Activated naive CD8-positive, alpha-beta T cell treated with anti-CD3 and anti-CD28 coated beads, Interleukin-2, amount 50 U/mL, for 16 hours (primary cell): Measurements from ENCODE around the gene MXD1.
"Not testable (repeated sequence)": the region's sequence is repeated elsewhere in the genome, so short reads cannot be mapped to it uniquely, and the experiment has no call there.

Experiments
- DNase-seq: peaks from one replicate; pipeline ENCODE4 v3.0.0-alpha.2; 2020; ENCODE audit warnings: low read depth, low spot score

Gene MXD1

DNA sequence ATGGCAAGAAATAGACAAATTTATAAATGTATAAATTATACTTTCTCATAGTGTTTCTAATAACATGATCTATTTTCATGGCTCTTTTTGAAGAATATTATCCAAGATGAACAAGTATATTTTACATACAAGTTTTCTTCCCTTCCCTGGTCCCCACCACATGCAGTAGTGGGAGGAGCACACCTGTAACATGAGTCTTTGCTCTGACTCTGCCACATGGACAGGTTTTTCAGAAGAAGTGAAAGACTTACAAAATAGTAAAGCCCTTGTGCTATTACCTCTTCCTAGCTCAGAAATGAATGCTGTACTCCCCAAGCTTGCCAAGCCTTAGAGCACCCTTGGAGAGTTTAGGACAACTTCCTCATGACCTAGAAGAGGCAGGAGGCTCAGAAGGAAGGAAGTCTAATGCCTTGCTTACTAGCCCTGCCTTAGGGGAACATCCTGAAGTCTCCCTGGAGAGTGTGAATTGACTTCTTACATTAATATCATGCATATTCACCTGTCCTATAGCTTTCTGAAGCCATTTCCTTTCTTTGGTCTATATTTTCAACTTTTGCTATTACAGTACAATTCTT lies 18.4 kb downstream of the MXD1 start:
- no peak for DNase-seq

DNA sequence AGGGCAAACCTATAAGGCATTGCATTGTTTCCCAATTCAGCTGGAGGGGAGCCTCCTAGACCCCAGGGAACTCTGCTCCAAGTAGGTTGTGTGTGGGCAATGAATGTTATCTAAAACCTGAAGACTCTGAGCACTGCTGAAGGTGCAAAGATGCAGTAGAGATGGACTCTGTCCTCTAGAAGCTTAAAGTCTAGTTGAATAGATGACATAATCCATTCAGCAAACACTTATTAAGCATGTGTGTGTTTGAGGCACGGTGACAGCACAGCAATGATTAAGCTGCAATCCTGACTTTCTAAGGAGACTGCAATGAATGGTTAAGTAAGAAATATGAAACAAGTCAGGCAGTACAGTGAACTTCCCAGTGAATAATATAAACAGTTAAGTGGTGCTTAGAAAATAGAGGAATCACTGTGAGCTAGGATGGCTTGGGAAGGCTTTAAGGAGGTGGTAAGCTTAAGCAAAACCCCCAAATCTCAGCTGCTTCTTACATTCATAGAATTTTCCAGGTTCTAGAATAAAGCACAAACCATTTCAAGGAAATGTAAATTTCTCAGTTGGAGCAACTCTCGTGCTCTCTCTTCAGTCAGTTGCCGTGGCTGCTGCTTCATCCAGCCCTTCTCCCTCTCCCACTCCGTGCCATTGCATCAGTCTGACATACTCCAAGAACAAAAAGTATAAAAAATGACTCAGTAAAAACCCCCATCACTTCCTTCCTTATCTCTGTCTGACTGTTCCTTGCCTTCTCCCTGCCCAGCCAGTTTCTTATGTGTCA lies 19.1 kb downstream of the MXD1 start:
- no peak for DNase-seq

DNA sequence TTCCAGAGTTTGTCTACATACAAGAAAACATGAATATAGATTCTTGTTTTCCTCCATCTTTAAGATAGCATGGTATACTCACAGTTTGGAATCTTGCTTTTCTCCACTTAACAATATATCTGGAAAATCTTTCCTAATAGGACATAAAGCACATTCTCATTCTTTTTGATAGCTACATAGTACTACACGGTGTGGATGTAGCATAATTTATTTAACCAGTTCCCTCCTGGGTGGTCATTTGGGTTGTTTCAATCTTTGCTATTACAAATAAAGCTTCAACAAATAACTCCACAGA lies 19.7 kb downstream of the MXD1 start:
- DNase-seq: no peak

DNA sequence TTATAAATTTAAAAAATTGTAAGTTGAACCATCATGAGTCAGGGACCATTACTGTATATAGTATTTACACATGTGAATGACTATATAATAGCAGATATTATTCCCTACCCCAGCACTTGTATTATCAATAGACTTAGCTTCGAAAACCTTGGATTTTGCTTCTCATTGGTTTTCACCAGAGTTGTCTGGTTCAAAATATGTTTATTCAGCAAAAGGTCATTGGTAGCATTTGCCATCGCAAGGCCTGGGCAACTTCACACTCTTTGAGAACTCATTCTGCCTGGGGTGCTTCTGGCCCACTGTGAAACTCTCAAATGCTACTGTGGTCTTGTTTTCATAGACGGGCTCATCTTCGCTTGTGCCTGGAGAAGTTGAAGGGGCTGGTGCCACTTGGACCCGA lies 20.1 kb downstream of the MXD1 start:
- DNase-seq: no peak

DNA sequence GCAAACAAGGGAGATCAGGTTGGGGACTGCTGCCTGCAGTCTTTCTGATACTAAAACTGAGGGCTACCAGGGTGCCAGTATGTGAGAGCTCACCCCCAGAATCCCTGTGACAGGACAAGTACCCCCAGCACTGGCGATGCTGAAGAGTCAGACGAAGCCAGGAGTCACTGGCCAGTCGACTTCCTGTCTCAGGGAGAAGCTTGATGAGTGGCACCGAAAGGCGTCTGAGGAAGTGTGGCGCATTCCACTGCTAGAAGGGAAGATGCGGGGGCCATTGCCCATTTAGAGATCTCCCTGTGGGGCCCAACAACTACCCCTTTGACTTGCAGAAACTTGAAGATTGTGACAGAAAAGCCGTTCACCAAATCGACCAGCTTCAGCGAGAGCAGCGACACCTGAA lies 22.0 kb downstream of the MXD1 start:
- no peak for DNase-seq

DNA sequence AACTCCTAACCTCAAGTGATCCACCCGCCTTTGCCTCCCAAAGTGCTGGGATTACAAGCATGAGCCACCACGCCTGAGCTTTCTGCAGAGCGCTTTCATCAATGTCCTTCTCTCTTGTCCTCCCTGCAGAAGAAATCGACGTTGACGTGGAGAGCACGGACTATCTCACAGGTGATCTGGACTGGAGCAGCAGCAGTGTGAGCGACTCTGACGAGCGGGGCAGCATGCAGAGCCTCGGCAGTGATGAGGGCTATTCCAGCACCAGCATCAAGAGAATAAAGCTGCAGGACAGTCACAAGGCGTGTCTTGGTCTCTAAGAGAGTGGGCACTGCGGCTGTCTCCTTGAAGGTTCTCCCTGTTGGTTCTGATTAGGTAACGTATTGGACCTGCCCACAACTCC lies 23.1 kb downstream of the MXD1 start:
- no peak for DNase-seq

DNA sequence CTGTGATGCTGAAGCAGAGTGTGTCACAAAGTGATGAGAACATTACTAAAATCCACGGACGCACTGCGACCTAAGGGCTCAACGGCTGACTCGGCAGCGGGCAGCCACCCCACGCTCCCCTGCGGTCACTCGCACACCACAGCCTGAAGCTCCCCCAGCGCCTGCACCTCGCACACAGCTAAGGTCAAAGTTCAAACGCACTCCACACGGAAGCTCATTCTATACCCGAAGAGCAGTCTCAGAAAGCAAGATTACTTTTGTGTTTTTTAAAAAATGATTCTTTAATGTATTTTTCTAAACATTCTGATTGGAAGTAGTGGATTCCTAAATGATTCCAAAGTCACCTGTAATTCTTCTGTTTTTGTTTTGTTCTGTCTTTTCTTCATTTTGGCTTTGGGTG lies 24.8 kb downstream of the MXD1 start:
- no peak for DNase-seq

DNA sequence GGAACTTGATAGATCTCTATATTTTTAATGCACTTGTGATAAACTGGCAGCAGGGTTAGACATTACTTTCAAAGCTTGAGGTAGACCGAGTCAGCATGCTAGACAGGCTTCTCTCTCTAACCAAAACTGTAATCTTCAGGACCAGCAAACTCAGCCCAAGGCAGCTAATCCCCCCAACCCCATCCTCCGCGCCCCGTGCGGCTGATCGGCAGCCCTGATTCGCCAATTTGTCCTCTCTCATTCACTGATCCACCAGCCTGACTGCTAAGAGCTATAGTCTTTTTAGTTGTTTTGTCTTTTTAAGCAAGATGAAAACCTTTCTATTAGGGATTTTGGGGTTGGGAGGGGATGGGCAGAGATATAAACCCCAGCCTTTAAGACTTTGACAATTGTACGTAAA lies 25.8 kb downstream of the MXD1 start:
- DNase-seq: no peak

DNA sequence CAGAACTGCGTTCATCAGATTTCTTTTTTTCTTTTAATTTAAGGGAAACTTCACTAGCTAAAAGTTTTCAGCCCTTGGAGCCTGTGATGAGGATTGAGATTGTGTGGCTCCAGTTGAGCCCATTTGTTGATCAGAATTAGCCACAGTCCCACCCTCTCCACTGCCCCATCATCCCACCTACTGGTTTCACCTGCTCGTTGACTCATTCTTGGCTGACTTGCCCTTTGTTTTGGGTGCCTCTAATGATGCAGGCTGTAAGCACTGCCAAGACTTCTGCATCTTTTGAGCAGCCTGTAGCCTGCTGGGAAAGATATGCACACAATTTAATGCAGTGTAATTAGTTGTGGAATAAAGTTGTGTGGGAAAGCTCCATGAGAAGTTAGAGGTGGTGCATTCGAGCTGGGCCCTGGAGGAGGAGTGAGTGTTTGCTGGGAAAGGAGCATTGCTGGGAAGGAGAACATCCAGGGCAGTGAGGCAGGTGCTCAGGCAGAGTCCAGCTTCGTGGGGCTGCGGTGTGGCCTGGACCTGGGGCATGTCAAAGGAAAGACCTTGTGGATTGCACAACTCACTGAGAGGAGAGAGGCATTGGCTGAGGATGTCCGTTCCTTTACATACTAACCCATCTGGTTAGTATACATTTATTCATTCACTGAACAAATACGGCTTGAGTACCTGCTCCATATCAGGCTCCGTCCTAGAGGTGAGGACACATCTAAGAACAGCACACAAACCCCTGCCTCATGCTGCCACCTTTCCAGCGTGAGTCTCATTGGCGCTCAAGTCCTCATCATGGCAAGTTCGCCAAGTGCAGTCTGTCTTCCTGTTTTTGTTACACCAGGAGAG lies 28.3 kb downstream of the MXD1 start:
- DNase-seq: no peak

DNA sequence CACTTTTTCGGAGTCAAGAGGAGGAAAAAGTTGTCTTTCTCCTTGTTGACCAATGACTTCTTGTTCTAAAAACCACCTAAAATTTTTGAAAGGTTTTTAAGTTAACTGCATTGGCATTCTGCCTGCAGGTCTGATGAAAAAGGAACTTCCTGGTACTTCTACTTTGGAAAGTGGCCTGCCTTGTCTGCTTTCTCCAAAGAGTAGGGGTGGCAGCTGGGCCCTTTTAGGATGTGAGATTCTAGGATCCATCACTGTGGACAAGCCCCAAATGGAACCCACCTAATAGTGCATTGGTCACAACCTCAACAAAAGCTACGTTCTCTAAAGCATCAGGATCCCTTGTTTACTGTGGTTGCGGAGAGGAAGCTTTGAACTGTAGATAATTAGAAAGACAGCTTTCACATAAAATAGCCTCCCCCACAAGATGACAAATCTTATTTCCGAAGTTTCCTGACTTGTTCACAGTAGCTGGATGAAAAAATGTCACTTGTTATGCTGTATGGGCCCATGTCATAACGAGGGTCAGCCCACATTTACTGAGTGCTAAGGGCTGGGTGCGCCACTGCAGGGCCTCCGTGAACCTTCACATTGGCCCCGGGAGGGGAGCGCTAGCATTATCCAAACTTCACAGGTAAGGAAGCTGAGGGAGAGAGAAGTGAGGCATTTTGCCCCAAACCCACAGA lies 29.1 kb downstream of the MXD1 start:
- DNase-seq: no peak

DNA sequence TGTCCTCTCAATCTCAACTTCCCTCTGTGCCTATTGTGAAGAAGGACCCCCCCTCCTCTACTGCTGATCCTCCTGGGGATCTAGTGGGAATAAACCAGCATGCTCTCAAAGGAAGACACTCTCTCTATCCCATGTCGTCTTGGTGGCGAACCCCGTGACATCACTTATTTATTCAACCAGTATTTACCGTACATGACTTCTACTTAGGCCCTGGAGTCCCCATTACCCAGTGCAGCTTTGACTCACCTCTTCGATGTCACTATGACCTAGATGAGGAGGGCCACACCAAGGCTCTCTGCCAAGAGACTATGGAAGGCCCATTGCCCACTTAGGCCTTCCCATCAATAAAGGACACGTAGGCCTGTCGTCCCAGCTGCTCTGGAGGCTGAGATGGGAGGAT lies 29.8 kb downstream of the MXD1 start:
- DNase-seq: no peak

DNA sequence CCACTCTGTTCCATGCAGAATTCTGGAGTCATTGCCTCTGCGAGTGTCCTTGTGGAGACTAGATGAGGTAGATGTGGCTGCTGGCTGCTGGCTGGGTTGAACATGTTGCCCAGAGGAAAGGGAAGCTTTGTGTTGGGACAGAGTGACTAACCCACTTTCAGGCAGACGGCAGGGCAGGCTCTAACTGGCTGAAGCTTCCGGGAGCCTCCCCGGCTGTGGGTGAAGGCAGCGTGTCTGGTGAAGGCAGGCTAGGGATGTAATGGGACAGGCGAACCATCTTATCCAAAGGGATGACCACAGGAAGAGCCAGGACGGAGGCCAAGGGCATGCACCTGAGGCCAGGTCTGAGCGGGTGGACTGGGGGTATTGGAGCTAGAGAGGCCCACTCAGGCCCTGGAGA lies 30.5 kb downstream of the MXD1 start:
- DNase-seq: no peak

DNA sequence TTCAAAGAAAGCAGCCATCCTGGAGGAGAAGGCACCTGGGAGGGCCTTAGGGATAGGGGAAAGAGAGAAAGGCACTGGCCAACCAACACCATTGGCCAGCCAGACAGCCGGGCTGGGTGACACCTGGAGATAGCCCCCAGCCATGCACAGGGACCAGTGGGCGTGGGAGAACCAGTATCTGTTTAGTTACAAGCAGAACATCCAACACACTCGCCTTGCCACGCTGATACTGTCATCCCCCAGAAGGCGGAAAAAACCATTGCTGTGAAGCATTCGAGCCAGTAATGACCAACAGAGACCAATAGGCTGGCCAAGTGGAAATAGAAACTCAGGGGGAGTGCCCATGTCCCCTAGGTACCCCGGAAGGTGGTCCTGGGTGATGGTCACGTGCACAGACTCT lies 31.0 kb downstream of the MXD1 start:
- DNase-seq: no peak

DNA sequence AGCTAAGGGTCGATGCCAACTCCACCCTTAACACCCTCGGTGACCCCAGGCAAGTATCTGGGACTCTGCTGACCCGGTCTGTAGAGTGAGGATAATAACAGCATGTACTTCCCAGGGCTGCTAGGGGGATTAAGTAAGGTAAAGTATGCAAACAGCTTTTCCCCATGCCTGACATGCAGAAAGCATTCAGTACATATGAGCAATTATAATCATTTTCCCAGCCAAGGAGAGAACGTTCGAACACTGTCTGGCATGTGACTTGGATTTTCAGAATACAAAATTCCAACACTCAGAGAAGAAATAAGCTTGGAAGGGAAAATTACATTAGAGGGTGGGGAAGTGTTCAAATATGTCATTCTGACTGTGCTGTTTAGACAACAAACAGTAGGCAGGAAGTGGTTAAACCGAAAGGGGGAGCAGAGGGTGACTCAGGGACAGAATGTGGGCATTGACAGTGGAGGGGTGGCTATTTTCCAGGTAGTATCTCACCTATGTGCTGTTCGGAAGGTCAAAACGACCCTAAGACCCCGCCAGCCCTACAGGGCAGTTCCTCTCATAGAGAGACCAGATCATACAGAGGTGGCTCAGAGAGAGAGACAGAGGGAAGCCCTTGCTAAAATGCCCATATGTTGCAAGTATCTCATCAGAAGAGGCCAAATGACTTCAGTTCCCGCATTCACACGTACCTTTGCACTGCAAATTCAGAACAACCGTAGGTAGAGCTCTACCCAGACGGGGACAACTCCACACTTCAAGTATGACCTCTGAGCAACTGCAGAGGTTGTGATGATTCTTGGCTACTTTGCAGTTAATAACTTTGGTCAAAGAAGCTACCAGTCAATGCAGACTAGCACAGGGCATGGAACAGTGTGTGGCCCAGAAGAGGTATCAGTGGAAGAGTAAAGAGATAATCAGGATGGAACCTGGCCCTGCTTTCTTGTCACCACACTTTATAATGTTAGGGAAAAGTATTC lies 31.7 kb downstream of the MXD1 start:
- no peak for DNase-seq

DNA sequence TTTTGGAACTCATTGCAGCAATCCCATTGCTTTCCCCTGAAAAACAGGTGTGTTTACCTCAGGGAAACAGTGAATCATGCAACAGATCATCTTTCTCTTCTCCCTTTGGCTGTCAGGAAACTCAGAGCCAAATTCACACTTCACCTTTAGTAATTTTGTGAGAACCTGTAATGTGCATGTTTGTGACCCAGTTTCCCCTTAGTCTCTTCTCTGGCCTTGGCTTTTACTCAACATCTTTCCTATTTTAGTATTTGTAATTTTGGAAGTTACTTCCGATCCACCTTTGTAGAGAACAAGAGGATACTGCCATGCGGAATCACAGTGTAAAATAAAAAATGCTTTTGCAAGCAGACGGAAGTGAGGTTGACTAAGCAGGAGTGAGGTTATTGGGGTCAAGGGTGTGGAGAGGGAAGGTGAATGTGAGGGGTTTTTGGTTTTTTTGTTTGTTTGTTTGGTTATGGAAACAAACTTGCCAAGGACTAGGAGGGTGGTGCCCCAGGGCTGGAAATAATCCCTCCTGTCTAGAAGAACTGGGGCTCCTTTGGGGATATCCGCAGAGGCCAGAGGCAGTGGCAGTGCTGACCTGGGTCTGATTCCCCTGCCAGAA lies 32.5 kb downstream of the MXD1 start:
- DNase-seq: no peak

DNA sequence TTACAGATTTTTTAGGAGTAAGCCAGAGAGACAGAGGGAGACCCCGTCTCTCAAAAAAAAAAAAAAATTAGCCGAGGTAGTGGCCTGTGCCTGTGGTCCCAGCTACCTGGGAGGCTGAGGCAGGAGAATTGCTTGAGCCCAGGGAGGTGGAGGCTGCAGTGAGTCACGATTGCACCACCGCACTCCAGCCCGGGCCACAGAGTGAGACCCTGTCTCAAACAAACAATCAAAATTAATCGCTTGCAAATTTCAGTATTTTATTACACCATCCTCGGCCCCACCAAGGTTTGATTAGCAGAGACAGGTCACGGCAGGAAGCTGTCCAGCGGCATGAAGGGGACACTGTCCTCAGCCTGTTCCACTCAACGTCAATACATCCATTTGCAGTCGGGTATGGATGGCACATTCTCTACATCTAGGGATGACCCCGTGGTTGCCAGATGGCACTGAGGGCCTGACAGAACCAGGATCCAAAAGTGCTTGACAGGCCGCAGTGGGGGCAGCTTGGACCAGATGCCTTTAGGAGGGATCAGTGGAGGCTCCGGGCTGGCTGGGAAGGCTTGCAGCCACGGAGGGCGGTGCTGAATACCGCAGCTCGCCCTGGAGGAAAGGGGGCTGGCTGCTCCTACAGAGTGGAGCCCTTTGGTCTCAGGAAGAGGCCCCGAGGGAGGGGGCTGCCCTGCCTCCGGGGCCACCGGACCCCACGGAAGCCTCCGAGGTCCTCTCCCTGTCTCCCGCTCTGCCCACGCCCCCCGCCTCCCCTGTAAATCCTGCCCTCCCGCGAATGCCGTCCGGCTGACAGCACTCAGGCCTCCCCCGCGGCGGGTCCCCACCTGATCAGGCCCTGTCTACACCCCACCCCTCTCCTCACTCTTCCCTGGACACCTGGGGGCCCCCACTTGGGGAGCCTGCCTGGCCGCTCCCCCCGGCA lies 33.4 kb downstream of the MXD1 start:
- DNase-seq: no peak

DNA sequence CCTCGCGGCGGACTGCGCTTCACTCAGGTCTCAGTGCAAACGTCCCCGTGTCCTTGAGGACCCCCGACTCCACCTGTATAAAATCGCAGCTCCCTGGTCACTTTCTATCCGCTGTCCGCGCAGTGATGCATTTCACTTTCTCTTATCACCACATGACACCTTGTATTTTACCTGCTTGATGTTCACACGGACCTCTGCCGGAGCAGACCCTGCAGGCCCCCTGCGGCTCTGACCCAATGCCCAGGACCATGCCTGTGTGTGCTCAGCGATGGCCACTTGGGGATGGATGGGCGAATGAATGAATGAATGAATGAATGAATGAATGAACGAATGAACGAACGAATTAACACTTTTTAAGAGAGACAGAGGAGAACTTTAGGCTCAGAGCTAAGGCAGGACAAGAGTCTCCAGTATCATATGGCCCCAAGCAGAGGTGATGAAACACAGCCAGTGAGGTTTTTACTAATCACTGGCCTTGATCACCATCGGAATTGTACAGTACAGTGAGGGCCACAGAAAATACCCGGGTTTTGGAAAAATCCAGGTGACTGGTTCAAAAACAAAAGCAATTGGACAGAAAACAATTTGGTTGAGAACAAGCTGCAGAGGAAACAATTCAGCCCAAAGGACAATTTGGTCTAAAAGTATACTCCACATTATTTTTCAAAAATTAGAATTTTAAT lies 34.2 kb downstream of the MXD1 start:
- DNase-seq: no peak

DNA sequence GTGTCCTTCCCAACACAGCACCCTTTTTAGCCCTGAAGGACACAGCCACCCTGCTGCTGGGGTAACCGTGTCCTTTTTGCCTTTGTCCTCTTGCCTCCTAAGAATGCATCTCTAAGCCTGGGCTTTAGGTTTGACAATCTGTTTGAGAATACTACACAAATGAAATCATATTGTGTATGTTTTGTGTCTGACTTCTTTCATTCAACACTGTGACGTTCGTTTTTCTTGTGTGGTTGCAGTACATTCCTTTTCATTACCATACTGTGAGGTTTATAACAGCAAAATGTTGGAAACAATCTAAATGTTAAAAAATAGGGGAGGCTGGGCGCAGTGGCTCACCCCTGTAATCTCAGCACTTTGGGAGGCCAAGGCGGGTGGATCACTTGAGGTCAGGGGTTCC lies 35.3 kb downstream of the MXD1 start:
- DNase-seq: no peak

DNA sequence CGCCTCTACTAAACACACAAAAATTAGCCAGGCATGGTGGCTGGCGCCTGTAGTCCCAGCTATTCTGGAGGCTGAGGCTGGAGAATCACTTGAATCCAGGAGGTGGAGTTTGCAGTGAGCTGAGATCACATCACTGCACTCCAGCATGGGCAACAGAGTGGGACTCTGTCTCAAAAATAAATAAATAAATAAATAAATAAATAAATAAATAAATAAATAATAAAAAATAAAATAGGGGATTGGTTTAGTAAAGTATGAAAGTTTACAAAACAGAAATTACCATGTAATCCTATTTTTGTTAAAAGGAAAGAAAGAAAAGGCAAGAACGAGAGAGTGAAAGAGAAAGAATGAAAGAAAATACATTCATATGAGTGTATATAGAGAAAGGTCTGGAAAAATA lies 35.8 kb downstream of the MXD1 start:
- not testable (repeated sequence) for DNase-seq
